GM19043 (cell line): Measurements from ENCODE around the gene TUBAL3.

Experiments
- ATAC-seq: cut with Tn5 transposase; IDR thresholded peaks from one replicate; pipeline ENCODE4 v1.9.1; 2021; ENCODE audit warnings: low read depth; ENCODE audit not compliant: unreplicated experiment

TUBAL3 gene

GRCh38 chr10:5343979-5344378 lies 60.6 kb downstream of the TUBAL3 start:
- no peak for ATAC-seq

DNA sequence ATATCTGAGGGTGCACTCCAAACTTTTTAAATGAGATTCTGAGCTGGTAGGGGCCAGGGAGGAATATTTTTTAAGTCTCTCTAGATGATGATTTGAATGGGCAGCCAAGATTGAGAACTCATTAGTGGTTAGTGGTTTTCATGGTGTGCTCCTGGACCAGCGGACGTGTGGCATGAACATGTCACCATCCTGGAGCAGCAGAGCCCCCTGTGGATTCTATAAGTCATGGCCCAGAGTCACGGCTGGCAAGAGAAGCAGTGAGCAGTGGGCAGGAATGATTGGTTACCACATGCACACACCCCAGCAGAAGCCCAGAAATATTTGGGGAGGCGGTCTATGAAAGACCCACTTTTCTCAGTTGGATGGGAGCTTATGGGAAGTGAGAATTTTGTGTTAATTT lies 61.1 kb downstream of the TUBAL3 start:
- no peak for ATAC-seq
